ENCODE data around the gene OR9K2. TPM values are rescaled to one million over a fixed set of nuclear protein-coding genes. Genes with fewer than 3 reads are reported as not detected.

OR9K2 gene
- total and polyA plus RNA-seq, 2 donors (not counting 1 experiment from before 2014, with no cell fraction given): not detected

DNA sequence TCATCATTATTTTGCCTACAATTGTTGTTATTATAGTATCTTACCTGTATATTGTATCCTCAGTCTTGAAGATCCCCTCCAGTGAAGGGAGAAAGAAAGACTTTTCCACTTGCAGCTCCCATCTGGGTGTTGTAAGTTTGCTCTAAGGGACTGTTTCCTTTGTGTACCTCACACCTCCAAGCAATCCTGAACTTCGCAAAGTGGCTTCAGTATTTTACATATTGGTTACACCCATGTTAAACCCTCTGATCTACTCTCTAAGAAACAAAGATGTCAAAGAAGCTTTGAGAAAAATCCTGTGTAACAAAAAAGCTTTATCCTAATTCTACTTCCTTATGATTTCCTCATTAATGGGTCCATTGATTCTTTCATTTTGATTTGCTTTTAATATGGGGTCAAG, 10.1 kb upstream of the OR9K2 start:
- H3K9me3 ChIP-seq (ENCODE audit: control insufficient read depth, insufficient read depth, low read depth, low read length): no peaks in the 10 kb centered on the region
- TF ChIP-seq EZH2 (IDR thresholded peaks at IDR 0.05; ENCODE audit: low read length, missing control alignments) (no peak), CTCF (conservative IDR thresholded peaks at IDR 0.05 in 1 of 2, IDR thresholded peaks at IDR 0.05 in 1 of 2; ENCODE audit: low read depth in 1 of 2, low read length in 2 of 2) (no peak)
- H3K4me3 ChIP-seq (replicated peaks in 1 of 4; ENCODE audit: control extremely low read depth in 1 of 4, insufficient read depth in 1 of 4, low read depth in 3 of 4, low read length in 4 of 4): no peak overlapping the region
- H3K36me3 ChIP-seq (ENCODE audit: control insufficient read depth, insufficient read depth, low read length): no peaks in the 10 kb centered on the region
- H3K79me2 ChIP-seq (ENCODE audit: control insufficient read depth, insufficient read depth, low read length): no peaks in the 10 kb centered on the region
- no peaks in the 10 kb centered on the region for H4K20me1 ChIP-seq (ENCODE audit: control insufficient read depth, extremely low read depth, insufficient read depth, low read length)
- no peaks in the 10 kb centered on the region for H3K4me1 ChIP-seq (ENCODE audit: control insufficient read depth, extremely low read depth, insufficient read depth, low read length)
- no peak overlapping the region for H3K9ac ChIP-seq (ENCODE audit: insufficient read depth, low read length)
- H2AFZ ChIP-seq (ENCODE audit: low read length): no peak overlapping the region
- H3K27me3 ChIP-seq (ENCODE audit: control insufficient read depth, insufficient read depth, low read length): no peaks in the 10 kb centered on the region
- H3K4me2 ChIP-seq (ENCODE audit: extremely low read depth, insufficient read depth, low read length): no peak overlapping the region
- no peak overlapping the region for H3K27ac ChIP-seq (ENCODE audit: insufficient read depth, low read length)
- no peak for DNase-seq (ENCODE audit: low read depth in 2 of 2)

DNA sequence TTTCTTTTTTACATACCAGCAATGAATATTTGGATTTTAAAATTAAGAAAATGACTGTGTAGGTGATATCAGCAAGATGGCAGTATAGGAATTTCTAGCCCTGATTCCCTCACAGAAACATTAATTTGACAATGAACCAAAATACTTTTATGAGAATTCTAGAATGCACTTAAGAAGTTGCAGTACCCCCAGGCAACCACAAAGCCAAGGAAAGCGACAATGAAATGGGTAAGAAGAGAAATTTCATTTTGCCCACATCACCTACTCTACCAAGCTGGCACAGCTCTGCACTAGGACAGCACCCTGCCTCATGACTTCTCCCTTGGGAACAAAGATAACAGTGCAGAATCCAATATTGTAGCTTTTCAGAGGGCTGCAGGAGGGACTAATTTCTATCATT, 6.6 kb downstream of the OR9K2 start:
- DNase-seq (ENCODE audit: low read depth in 2 of 2): no peak
- Histone ChIP-seq H2AFZ (ENCODE audit: low read length) (no peak overlapping the region), H3K36me3 (ENCODE audit: control insufficient read depth, insufficient read depth, low read length) (no peaks in the 10 kb centered on the region), H3K9ac (ENCODE audit: insufficient read depth, low read length) (no peak overlapping the region), H3K27me3 (ENCODE audit: control insufficient read depth, insufficient read depth, low read length) (no peaks in the 10 kb centered on the region), H3K4me1 (ENCODE audit: control insufficient read depth, extremely low read depth, insufficient read depth, low read length) (no peaks in the 10 kb centered on the region), H3K27ac (ENCODE audit: insufficient read depth, low read length) (no peak overlapping the region), H3K4me2 (ENCODE audit: extremely low read depth, insufficient read depth, low read length) (no peak overlapping the region), H4K20me1 (ENCODE audit: control insufficient read depth, extremely low read depth, insufficient read depth, low read length) (no peaks in the 10 kb centered on the region), H3K4me3 (replicated peaks in 1 of 4; ENCODE audit: control extremely low read depth in 1 of 4, insufficient read depth in 1 of 4, low read depth in 3 of 4, low read length in 4 of 4) (no peak overlapping the region), H3K9me3 (ENCODE audit: control insufficient read depth, insufficient read depth, low read depth, low read length) (no peaks in the 10 kb centered on the region), H3K79me2 (ENCODE audit: control insufficient read depth, insufficient read depth, low read length) (no peaks in the 10 kb centered on the region)
- TF ChIP-seq CTCF (conservative IDR thresholded peaks at IDR 0.05 in 1 of 2, IDR thresholded peaks at IDR 0.05 in 1 of 2; ENCODE audit: low read depth in 1 of 2, low read length in 2 of 2): no peak
- no peak for TF ChIP-seq EZH2 (IDR thresholded peaks at IDR 0.05; ENCODE audit: low read length, missing control alignments)

DNA sequence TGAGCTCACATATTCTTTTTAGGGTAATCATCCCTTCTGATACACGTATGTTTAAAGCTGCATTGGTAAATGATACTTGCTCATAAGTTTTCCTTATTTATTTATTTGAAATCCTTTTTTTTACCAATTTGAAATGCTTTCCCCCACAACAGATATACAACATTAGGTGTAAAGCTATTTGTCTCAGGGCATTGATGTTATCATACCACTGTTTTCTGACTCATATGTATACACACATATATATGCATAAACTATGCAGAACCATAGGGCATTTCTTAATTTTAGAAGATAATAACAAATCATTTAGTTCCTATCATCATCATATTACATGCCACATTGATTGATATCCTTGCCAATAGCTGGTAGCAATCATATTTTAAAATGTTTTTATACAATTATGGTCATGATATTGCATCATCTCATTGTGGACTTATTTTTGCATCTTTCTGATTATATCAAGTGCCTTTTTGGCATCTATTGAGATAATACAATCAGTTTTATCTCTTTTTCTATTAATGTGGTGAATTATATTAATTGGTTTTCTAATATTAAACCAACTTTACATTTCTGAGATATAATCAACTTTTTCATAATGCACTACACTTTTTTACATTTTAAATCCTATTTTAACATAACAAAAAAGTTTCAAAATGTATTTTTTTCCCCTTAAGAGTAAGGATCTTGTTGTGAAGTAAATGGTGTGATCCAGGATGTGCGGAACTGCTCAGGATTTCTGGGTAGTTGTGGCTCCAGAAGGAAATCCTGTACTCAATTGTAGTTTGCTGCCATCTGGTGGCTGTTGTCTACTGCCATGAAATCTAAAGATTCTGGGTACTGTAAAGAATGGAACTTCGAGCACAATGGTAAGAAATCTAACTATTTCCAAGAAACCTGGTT, 16.7 kb downstream of the OR9K2 start:
- H2AFZ ChIP-seq (ENCODE audit: low read length): no peak overlapping the region
- no peak overlapping the region for H3K9ac ChIP-seq (ENCODE audit: insufficient read depth, low read length)
- H3K36me3 ChIP-seq (ENCODE audit: control insufficient read depth, insufficient read depth, low read length): no peaks in the 10 kb centered on the region
- H4K20me1 ChIP-seq (ENCODE audit: control insufficient read depth, extremely low read depth, insufficient read depth, low read length): no peaks in the 10 kb centered on the region
- no peaks in the 10 kb centered on the region for H3K27me3 ChIP-seq (ENCODE audit: control insufficient read depth, insufficient read depth, low read length)
- H3K79me2 ChIP-seq (ENCODE audit: control insufficient read depth, insufficient read depth, low read length): no peaks in the 10 kb centered on the region
- H3K9me3 ChIP-seq (ENCODE audit: control insufficient read depth, insufficient read depth, low read depth, low read length): no peaks in the 10 kb centered on the region
- DNase-seq (ENCODE audit: low read depth in 2 of 2): peak; percentile 27 to 46
- H3K4me3 ChIP-seq (replicated peaks in 1 of 4; ENCODE audit: control extremely low read depth in 1 of 4, insufficient read depth in 1 of 4, low read depth in 3 of 4, low read length in 4 of 4): no peak overlapping the region
- TF ChIP-seq CTCF (conservative IDR thresholded peaks at IDR 0.05 in 1 of 2, IDR thresholded peaks at IDR 0.05 in 1 of 2; ENCODE audit: low read depth in 1 of 2, low read length in 2 of 2) (peak; percentile 52 to 78), EZH2 (IDR thresholded peaks at IDR 0.05; ENCODE audit: low read length, missing control alignments) (no peak)
- H3K4me2 ChIP-seq (ENCODE audit: extremely low read depth, insufficient read depth, low read length): no peak overlapping the region
- H3K27ac ChIP-seq (ENCODE audit: insufficient read depth, low read length): no peak overlapping the region
- no peaks in the 10 kb centered on the region for H3K4me1 ChIP-seq (ENCODE audit: control insufficient read depth, extremely low read depth, insufficient read depth, low read length)

All from fibroblast of lung (primary cell).